Mucosa of rectum (tissue), 2 donors: ENCODE data around the gene TGM2.
"Not testable (repeated sequence)": the region's sequence is repeated elsewhere in the genome, so short reads cannot be mapped to it uniquely, and the experiment has no call there.

Source experiments
- H3K27ac ChIP-seq, 2 donors: one replicate each; pipeline ENCODE4 v1.7.0; 2013; ENCODE audit warnings: inconsistent platforms in 2 of 2, low read depth in 2 of 2, low read length in 2 of 2
- H3K27me3 ChIP-seq, 2 donors: one replicate each; pipeline ENCODE4 v1.7.0; 2013; ENCODE audit warnings: low read length in 2 of 2; ENCODE audit not compliant: control insufficient read depth in 2 of 2, insufficient read depth in 2 of 2
- H3K36me3 ChIP-seq, 2 donors: one replicate each; pipeline ENCODE4 v1.7.0; 2013; ENCODE audit warnings: low read length in 2 of 2; ENCODE audit not compliant: control insufficient read depth in 2 of 2, insufficient read depth in 2 of 2
- H3K4me1 ChIP-seq, 2 donors: one replicate each; pipeline ENCODE4 v1.7.0; 2013; ENCODE audit warnings: low read length in 2 of 2, mild to moderate bottlenecking in 1 of 2; ENCODE audit not compliant: control insufficient read depth in 2 of 2, insufficient read depth in 2 of 2
- H3K4me3 ChIP-seq, 2 donors: one replicate each; pipeline ENCODE4 v1.7.0; 2013; ENCODE audit warnings: low read length in 2 of 2
- H3K9ac ChIP-seq, 2 donors: one replicate each; pipeline ENCODE4 v1.7.0; 2013; ENCODE audit warnings: low read length in 2 of 2, low read depth in 1 of 2, mild to moderate bottlenecking in 1 of 2
- H3K9me3 ChIP-seq, 2 donors: one replicate each; pipeline ENCODE4 v1.7.0; 2013; ENCODE audit warnings: low read length in 2 of 2; ENCODE audit not compliant: control insufficient read depth in 2 of 2
- donor health status: healthy.
- donor health status: Normal muscosa, but diverticular disease.

TGM2 gene

DNA sequence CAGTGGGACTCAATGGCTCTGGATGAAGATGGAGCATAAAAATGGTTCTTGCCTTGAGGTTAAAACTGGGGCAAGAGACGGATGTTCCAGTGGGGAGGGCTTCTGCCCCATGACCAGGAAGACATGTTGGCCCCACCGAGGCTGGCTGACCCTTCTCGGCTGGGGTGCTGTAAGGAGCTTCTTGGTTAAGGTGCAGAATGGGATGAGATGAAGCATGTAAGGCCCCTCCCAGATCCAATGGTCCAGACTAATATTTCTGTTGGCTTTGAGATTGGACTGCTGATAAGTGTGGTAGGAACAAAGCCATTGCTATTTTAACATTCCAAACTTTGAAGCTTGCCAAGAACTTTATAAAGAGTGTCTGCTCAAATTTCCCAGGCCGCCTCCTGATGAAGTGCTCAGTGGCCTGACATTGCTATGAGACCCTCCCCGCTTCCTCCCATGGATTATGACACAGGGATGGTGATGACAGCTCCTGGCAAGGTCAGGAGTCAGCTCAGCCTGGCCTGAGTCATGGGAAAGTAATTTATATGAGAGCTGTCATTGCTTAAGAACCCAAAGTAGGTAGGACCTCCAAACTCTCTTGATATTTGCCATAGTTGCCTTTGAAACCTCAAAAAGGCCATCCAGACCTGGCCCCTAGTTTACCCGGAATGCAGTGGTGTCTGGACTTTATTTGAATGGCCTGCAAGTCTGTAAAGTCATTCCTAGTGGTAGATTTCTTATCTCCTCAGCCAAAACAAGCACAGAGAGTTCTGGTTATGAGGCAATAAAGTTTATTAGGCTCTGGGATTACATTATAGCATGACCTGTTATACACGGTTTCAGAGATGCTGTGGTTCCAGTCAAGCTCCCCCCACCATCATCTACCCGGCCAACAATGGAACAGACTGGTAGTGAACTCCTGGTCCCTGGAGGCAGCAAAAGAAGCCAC lies 55.2 kb downstream of the TGM2 start:
- no peaks in the 10 kb centered on the region for H3K9me3 ChIP-seq
- H3K4me1 ChIP-seq, result peaks cover 18% of the 10 kb centered on the region in 2 donors
- H3K36me3 ChIP-seq, result no peaks in the 10 kb centered on the region
- peak overlapping the region; percentile 45 to 49 for H3K27ac ChIP-seq
- no peak overlapping the region for H3K4me3 ChIP-seq
- H3K9ac ChIP-seq, result no peak overlapping the region
- H3K27me3 ChIP-seq, result peaks cover 2 to 9% of the 10 kb centered on the region in 2 donors

DNA sequence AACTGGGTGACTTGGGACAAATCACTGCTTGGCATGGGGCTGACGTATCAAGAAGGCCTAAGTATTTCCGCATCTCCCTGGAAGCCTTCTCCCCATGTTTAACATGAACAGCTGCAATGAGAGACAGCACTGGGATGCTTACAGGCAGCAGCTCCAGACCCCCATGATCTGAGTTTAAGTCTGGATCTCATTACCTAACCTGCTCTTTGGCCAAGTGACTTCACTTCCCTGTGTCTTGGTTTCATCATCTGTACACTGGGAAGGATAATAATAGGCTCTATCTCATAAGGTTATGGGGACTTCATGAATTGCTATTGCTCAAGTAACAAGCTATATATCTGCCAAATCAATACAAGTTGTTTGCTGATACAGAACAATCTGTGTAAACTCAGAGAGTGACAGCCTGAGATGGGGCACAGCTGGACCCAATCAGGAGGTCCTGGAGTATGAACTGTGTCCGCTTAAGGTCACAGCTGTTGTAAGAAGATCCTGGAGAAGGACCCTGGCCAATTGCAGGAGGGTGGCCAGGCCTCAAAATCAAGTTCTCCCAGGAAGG lies 56.0 kb downstream of the TGM2 start:
- H3K27me3 ChIP-seq, result peaks cover 2 to 9% of the 10 kb centered on the region in 2 donors
- no peaks in the 10 kb centered on the region for H3K36me3 ChIP-seq
- H3K9me3 ChIP-seq, result no peaks in the 10 kb centered on the region
- H3K4me1 ChIP-seq, result peaks cover 18% of the 10 kb centered on the region in 2 donors
- no peak overlapping the region for H3K4me3 ChIP-seq
- H3K9ac ChIP-seq, result no peak overlapping the region
- H3K27ac ChIP-seq, result peak overlapping the region; percentile 48 to 59

DNA sequence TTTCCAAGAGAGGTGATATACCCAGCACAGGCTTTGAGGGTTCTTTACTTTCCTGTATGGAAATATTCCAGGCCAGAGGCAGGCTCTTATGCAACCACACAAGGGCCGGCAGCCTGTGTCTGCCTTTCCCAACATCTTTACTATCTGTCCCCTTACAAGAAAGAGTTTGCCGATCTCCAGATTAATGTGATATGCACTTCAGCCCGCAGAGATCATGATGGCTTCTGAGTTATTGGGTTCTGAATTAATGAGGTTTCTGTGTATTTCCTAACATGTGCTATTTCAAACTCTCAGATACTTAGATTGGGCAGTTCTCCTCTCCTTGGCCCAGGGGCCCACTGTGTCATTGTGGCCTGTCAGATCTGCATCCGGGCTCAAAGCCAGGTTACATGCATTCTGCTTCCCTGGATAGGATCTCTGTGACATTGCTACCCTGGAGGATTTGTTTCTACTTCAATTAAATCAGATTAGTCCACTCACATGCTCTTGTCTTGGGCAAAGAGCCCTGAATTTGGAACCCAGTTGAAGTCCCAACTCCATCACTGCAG lies 56.6 kb downstream of the TGM2 start:
- no peak overlapping the region for H3K9ac ChIP-seq
- no peaks in the 10 kb centered on the region for H3K36me3 ChIP-seq
- H3K9me3 ChIP-seq, result no peaks in the 10 kb centered on the region
- H3K4me1 ChIP-seq, result peaks cover 15 to 18% of the 10 kb centered on the region in 2 donors
- H3K27ac ChIP-seq, result peak overlapping the region; percentile 48 to 59
- H3K27me3 ChIP-seq, result peaks cover under 1 to 9% of the 10 kb centered on the region in 2 donors
- no peak overlapping the region for H3K4me3 ChIP-seq

DNA sequence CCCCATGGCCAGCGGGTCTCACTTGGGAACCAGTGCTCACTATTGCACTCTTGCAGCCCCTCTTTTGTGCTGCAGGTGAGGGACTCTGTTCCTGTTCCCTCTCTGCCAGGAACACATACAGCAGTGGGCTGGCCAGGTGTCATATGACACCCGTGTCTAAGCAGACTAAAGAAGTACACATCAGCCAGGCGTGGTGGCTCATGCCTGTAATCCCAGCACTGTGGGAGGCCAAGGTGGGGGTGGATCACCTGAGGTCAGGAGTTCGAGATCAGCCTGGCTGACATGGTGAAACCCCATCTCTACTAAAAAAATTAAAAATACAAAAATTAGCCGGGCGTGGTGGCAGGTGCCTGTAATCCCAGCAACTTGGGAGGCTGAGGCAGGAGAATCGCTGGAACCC lies 57.2 kb downstream of the TGM2 start:
- peaks cover 15 to 18% of the 10 kb centered on the region in 2 donors for H3K4me1 ChIP-seq
- not testable (repeated sequence) for H3K9me3 ChIP-seq, H3K4me3 ChIP-seq, H3K27me3 ChIP-seq, H3K36me3 ChIP-seq, H3K27ac ChIP-seq, H3K9ac ChIP-seq

DNA sequence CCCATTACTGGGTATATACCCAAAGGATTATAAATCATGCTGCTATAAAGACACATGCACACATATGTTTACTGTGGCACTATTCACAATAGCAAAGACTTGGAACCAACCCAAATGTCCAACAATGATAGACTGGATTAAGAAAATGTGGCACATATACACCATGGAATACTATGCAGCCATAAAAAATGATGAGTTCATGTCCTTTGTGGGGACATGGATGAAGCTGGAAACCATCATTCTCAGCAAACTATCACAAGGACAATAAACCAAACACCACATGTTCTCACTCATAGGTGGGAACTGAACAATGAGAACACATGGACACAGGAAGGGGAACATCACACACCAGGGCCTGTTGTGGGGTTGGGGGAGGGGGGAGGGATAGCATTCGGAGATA lies 57.7 kb downstream of the TGM2 start:
- peaks cover 15 to 18% of the 10 kb centered on the region in 2 donors for H3K4me1 ChIP-seq
- not testable (repeated sequence) for H3K9me3 ChIP-seq, H3K4me3 ChIP-seq, H3K36me3 ChIP-seq, H3K27ac ChIP-seq, H3K27me3 ChIP-seq, H3K9ac ChIP-seq

DNA sequence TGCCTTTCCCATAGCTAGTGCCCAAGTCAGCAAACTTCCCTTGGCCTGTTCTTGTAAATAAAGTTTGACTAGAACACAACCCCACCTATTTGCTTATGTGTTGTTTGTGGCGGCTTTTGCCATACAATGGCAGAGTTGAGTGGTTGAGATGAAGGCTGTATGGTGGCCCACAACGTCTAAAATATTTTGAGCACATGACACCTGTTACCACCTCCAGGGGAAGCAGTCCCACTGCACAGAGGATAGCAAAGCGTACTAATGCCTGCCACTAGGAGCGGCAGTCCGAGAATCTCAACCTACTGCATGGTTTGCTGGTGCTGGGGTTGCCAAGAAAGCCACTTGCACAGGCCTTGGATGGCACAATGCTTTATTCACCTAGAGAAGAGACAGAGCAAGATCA lies 58.6 kb downstream of the TGM2 start:
- Histone ChIP-seq H3K4me3 (no peak overlapping the region), H3K9ac (no peak overlapping the region), H3K27me3 (peaks cover 0 to 5% of the 10 kb centered on the region in 2 donors), H3K9me3 (no peaks in the 10 kb centered on the region), H3K27ac (no peak overlapping the region), H3K36me3 (no peaks in the 10 kb centered on the region), H3K4me1 (peaks cover 15 to 18% of the 10 kb centered on the region in 2 donors)

DNA sequence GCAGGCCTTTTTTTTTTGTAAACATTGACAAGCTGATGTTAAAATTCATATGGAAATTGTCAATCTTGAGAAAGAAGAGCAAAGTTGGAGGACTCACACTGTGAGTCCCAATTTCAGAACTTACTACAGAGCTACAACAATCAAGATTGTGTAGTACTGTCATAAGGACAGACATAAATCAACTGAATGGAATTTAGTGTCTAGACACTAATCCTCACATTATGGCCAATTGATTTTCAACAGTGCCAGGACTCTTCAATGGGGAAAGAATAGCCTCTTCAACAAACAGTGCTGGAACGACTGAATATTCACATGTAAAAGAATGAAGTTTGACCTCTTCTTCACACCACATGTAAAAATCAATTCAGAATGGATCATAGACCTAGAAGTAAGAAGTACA lies 60.8 kb downstream of the TGM2 start:
- no peaks in the 10 kb centered on the region for H3K9me3 ChIP-seq
- peaks cover under 1% of the 10 kb centered on the region in 2 donors for H3K4me1 ChIP-seq
- H3K4me3 ChIP-seq, result no peak overlapping the region

DNA sequence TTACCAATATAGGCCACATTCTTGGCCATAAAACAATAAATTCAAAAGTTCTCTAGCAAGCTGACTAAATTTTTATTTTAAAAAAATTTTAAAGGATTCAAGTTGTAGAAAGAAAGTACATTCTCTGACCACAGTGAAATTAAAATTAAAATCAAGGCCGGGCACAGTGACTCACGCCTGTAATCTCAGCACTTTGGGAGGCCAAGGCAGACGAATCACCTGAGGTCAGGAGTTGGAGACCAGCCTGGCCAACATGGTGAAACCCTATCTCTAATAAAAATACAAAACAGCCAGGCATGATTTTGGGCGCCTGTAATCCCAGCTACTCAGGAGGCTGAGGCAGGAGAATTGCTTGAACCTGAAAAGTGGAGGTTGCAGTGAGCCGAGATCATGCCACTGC lies 62.9 kb downstream of the TGM2 start:
- not testable (repeated sequence) for H3K27me3 ChIP-seq, H3K9me3 ChIP-seq, H3K27ac ChIP-seq, H3K4me1 ChIP-seq, H3K4me3 ChIP-seq, H3K9ac ChIP-seq, H3K36me3 ChIP-seq

More for the DNA sequence above, 60.8 kb downstream of the TGM2 start:
- H3K9ac ChIP-seq, result no peak overlapping the region
- H3K27ac ChIP-seq, result no peak overlapping the region
- no peaks in the 10 kb centered on the region for H3K27me3 ChIP-seq
- H3K36me3 ChIP-seq, result no peaks in the 10 kb centered on the region

DNA sequence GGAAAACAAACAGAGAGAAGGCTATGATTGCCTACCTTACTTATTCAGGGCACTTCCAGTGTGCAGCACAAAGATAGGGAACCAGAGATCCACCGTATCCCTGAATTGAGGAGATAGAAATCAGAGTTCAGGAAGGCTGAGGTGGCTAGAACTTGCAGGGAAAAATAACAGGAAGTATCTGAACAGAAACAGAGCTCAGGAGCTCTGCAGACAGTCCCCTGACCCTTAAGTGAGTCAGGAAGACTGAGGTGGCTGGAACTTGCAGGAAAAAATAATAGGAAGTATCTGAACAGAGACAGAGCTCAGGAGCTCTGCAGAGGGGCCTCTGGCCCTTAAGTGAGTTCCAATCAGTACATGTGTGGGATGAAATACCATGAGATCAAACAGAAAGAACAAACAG lies 66.1 kb downstream of the TGM2 start:
- Histone ChIP-seq H3K27ac (no peak overlapping the region), H3K36me3 (no peaks in the 10 kb centered on the region), H3K27me3 (no peaks in the 10 kb centered on the region), H3K9me3 (no peaks in the 10 kb centered on the region), H3K4me3 (no peak overlapping the region), H3K9ac (no peak overlapping the region), H3K4me1 (peaks cover 6 to 9% of the 10 kb centered on the region in 2 donors)

DNA sequence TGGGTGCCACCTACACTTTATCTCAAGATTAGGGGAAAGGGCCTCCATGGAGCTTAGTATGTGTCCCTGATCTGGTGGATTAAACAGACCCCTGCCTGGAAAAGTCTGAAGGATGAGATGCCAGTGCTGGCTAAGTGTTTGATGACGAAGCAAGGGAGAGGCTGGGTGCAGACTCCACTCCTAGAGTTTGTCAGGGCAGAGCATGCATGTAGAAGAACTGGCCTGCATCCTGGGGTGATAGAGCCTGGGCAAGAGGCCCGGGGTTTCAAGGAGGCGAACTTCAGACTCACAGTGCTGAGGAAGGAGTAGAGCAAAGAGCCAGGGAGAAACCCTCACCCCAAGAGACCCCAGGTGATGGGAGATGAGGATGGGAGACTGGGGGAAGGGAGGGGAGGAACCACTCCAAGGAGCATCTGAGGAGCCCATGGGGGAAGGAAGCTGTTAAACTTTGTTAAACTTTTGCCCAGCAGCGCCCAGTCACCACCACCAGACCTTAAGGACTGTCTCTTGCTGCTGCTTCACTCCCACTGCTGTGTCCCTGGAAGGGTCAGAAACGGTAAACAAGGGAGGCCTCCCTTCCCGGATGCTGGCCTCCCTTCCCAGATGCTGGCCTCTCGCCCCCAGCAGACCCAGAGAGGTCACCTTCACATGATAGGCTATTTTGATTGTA lies 69.9 kb downstream of the TGM2 start:
- Histone ChIP-seq H3K9me3 (no peaks in the 10 kb centered on the region), H3K36me3 (peaks cover 6 to 7% of the 10 kb centered on the region in 2 donors), H3K4me3 (no peak overlapping the region), H3K27me3 (no peaks in the 10 kb centered on the region), H3K9ac (no peak overlapping the region), H3K4me1 (peaks cover 6 to 9% of the 10 kb centered on the region in 2 donors), H3K27ac (peak overlapping the region; percentile 26 to 31)
